Lung (tissue), 12 donors: ENCODE data around the gene OTX2. TPM values are rescaled to one million over a fixed set of nuclear protein-coding genes. Genes with fewer than 3 reads are reported as not detected.

Experiments used
- ATAC-seq: fragments of 200-7000 bp; cut with Tn5 transposase; one replicate; pipeline ENCODE4 v1.9.1; 2020; ENCODE audit warnings: moderate number of reproducible peaks; ENCODE audit not compliant: insufficient read depth, low FRiP score
- DNase-seq, 3 donors: peaks; one replicate each; pipeline ENCODE4 v3.0.0-alpha.2; 2013 to 2017
- H3K27ac ChIP-seq, 2 donors: one replicate each; pipeline ENCODE4 v1.5.1; 2013; ENCODE audit warnings: mild to moderate bottlenecking in 2 of 2, moderate library complexity in 2 of 2, control low read depth in 1 of 2, inconsistent platforms in 1 of 2, low read depth in 1 of 2, low read length in 1 of 2
- H3K27me3 ChIP-seq, 3 donors: one replicate each; pipeline ENCODE4 v1.5.1; 2013; ENCODE audit warnings: low read length in 2 of 3; ENCODE audit not compliant: control insufficient read depth in 3 of 3, insufficient read depth in 3 of 3
- H3K36me3 ChIP-seq, 4 donors: one replicate each; pipeline ENCODE4 v1.5.1; 2013; ENCODE audit warnings: low read length in 4 of 4, mild to moderate bottlenecking in 1 of 4, moderate library complexity in 1 of 4; ENCODE audit not compliant: control insufficient read depth in 4 of 4, insufficient read depth in 4 of 4
- H3K4me1 ChIP-seq, 5 donors: one replicate each; pipeline ENCODE4 v1.5.1; 2013; ENCODE audit warnings: low read length in 5 of 5, mild to moderate bottlenecking in 2 of 5, moderate library complexity in 1 of 5; ENCODE audit not compliant: control insufficient read depth in 5 of 5, insufficient read depth in 5 of 5
- H3K4me3 ChIP-seq: one replicate; pipeline ENCODE4 v1.5.1; 2013; ENCODE audit warnings: mild to moderate bottlenecking, control low read depth, moderate library complexity
- H3K9ac ChIP-seq, 2 donors: one replicate each; pipeline ENCODE4 v1.5.1; 2013; ENCODE audit warnings: low read length in 2 of 2, control low read depth in 1 of 2; ENCODE audit not compliant: insufficient read depth in 1 of 2
- H3K9me3 ChIP-seq, 4 donors: one replicate each; pipeline ENCODE4 v1.5.1; 2013; ENCODE audit warnings: low read length in 3 of 4, mild to moderate bottlenecking in 1 of 4, moderate library complexity in 1 of 4; ENCODE audit not compliant: control insufficient read depth in 4 of 4, insufficient read depth in 3 of 4
- WGBS, 2 donors: extraction: QIAGEN DNeasy Blood & Tissue Kit; methylation state at CpG; one replicate each; pipeline ENCODE4 v1.1.7; 2013; 5-methylcytosine and 5-hydroxymethylcytosine counted together
- polyA plus RNA-seq, 2 donors: library from polyadenylated mRNA; stranded (reverse); fragments of 200-250 nt; gene quantifications; one replicate each; pipeline ENCODE4 v1.2.1, GENCODE V29; 2013
- total RNA-seq, 2 donors: library from RNA; depleted of rRNA in 1 of 2; stranded (reverse); fragments of >200 nt in 1 of 2; gene quantifications; one replicate each; pipeline ENCODE4 v1.2.1, GENCODE V29; 2014 to 2021
- TF ChIP-seq, protein P1 (sequence below): IDR thresholded peaks from 2 replicates; pipeline ENCODE4 v1.5.1; 2012; ENCODE audit warnings: mild to moderate bottlenecking; ENCODE audit errors: control extremely low read depth, extremely low read depth
- donor health status: control.
- donor health status: control.
- donor health status: Bipolar disorder and iron deficiency.
- donor health status: healthy.
- donor health status: DM: yes; HTN: yes; CAD: no.

The OTX2 gene
- total and polyA plus RNA-seq, 4 donors, result not detected

- no peaks in the 10 kb centered on the region for H3K36me3 ChIP-seq
- no peak overlapping the region for H3K9ac ChIP-seq
- no peak overlapping the region for H3K4me3 ChIP-seq
- H3K27me3 ChIP-seq, result peaks cover 0 to 7% (median 0%) of the 10 kb centered on the region in 3 donors
- TF ChIP-seq, protein P1, sequence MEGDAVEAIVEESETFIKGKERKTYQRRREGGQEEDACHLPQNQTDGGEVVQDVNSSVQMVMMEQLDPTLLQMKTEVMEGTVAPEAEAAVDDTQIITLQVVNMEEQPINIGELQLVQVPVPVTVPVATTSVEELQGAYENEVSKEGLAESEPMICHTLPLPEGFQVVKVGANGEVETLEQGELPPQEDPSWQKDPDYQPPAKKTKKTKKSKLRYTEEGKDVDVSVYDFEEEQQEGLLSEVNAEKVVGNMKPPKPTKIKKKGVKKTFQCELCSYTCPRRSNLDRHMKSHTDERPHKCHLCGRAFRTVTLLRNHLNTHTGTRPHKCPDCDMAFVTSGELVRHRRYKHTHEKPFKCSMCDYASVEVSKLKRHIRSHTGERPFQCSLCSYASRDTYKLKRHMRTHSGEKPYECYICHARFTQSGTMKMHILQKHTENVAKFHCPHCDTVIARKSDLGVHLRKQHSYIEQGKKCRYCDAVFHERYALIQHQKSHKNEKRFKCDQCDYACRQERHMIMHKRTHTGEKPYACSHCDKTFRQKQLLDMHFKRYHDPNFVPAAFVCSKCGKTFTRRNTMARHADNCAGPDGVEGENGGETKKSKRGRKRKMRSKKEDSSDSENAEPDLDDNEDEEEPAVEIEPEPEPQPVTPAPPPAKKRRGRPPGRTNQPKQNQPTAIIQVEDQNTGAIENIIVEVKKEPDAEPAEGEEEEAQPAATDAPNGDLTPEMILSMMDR, result no peak
- DNase-seq (peak in 2 of 3 donors; percentile 13 to 31), ATAC-seq (no peak)
- no peak overlapping the region for H3K27ac ChIP-seq
- H3K9me3 ChIP-seq, result peaks cover 0 to 1% (median 0%) of the 10 kb centered on the region in 4 donors
- peaks cover 0 to 8% (median 0%) of the 10 kb centered on the region in 5 donors for H3K4me1 ChIP-seq
- WGBS, 2 donors, result 3 to 5% methylated on average over 9 of the region's 9 CpGs
These were observed 45.7 kb upstream of the OTX2 start for GRCh38 chr14:56855891-56856461.

DNA sequence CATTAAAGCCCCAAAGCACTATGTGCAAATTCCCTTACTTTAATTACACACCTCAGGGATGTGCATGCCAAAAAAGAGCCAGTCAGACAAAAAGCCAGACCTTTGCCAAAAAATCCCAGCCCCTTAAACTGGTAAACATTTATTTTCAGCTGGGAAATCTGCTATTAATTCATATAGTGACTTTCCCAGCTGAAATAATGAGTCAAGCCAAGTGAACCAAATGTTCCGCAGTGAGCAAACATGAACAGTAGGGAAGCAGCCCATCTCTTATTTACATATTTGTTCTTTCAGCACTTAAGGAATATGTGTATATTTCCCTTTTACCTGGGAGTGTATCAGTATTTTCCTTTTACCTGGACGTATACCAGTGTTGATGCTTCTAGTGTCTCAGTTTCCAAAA lies 44.0 kb upstream of the OTX2 start:
- H3K27ac ChIP-seq, result no peak overlapping the region
- 49 to 60% methylated on average over 2 of the region's 2 CpGs for WGBS, 2 donors
- TF ChIP-seq, protein P1, result no peak
- DNase-seq (no peak), ATAC-seq (no peak)
- peaks cover 0 to 8% (median 0%) of the 10 kb centered on the region in 5 donors for H3K4me1 ChIP-seq
- H3K9me3 ChIP-seq, result peaks cover 0 to 1% (median 0%) of the 10 kb centered on the region in 4 donors
- no peak overlapping the region for H3K4me3 ChIP-seq
- peaks cover 0 to 6% (median 0%) of the 10 kb centered on the region in 3 donors for H3K27me3 ChIP-seq
- no peaks in the 10 kb centered on the region for H3K36me3 ChIP-seq
- H3K9ac ChIP-seq, result no peak overlapping the region

DNA sequence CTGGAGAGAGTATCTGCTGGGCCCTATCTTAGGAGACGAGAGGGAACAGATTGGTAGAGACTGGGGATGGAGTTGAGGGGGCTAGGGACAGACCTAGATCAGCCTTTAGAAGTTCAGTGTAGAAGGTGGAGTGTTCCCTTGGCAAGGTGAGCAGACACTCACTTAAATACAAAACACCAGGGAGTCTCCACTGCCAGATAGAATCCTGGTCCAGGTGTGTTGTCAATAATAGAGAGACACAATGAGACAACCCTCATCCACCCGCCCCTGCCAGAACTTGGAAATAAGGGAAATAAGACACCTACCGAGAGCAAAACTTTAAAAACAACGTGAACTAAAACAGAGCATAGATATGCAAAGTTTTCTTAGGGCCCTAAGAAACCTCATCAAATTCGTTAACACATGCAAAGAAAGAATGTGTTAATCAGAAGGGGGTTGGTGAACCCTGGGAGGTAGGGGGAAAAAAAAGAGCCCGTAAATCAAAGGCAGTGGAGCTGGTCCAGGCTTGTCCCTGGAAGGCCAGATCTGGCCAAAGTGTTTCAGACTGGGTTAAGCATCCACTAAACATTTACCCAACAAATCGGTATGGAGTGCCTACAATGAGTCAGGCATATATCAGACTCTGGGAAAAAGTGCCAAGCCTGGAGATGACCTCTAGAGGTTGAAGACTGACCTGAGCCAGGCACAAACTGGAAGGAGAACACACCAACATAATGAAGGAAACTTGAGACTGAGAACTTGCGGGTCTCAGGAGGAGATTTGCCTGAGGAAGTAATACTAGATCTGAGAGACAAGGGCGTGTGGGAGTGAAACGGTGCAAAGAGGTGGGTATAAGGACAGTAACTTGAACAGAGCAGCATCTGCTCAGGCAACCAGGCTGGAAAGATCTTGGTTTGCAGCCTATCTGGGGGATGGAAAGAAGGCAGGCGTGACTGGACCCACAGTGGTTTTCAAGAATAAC lies 37.0 kb upstream of the OTX2 start:
- Histone ChIP-seq H3K9me3 (peaks cover 0 to 2% (median 0%) of the 10 kb centered on the region in 4 donors), H3K36me3 (no peaks in the 10 kb centered on the region), H3K4me3 (no peak overlapping the region), H3K27ac (no peak overlapping the region), H3K27me3 (no peaks in the 10 kb centered on the region), H3K9ac (no peak overlapping the region), H3K4me1 (peaks cover 0 to 2% (median 0%) of the 10 kb centered on the region in 5 donors)
- no peak for DNase-seq
- TF ChIP-seq, protein P1, result no peak
- 41 to 50% methylated on average over 11 of the region's 11 CpGs for WGBS, 2 donors
- ATAC-seq, result no peak
